B cell (primary cell): Measurements from ENCODE around the gene ZYG11A. TPM values are rescaled to one million over a fixed set of nuclear protein-coding genes. Genes with fewer than 3 reads are reported as not detected.

Source experiments
- ATAC-seq: fragments of 200-7000 bp; cut with Tn5 transposase; one replicate; pipeline ENCODE4 v1.10.0; 2021; ENCODE audit warnings: low read depth, mild to moderate bottlenecking, moderate number of reproducible peaks, moderate library complexity
- CTCF ChIA-PET: fragments of 350-600 bp; sonication (Branson Sonifier 250); formaldehyde crosslinking; loops from one replicate; lab custom pipeline; 2021; ENCODE audit warnings: antibody characterized with exemption, inconsistent platforms; lab: Charles Lee
- POLR2A ChIA-PET: fragments of 350-600 bp; sonication (Branson Sonifier 250); formaldehyde crosslinking; loops from one replicate; lab custom pipeline; 2021; ENCODE audit warnings: antibody characterized with exemption; lab: Charles Lee
- DNase-seq: peaks from one replicate; pipeline ENCODE4 v3.0.0; 2013
- H2AFZ ChIP-seq: 2 replicates; pipeline ENCODE4 v1.6.1; 2012; ENCODE audit warnings: mild to moderate bottlenecking, low read depth, low read length; ENCODE audit not compliant: insufficient read depth, poor library complexity, severe bottlenecking
- H3K27ac ChIP-seq, 2 donors: 1 replicate in 1 of 2; 2 replicates in 1 of 2; pipeline ENCODE4 v1.5.1; 2012 to 2013; ENCODE audit warnings: low read length in 2 of 2, mild to moderate bottlenecking in 2 of 2, moderate library complexity in 1 of 2
- H3K27me3 ChIP-seq, 4 experiments: fragments of 200-600 bp in 1 of 4; sonication (generic) in 1 of 4; replicated peaks in 1 of 4; 1 replicate in 2 of 4; 2 replicates in 2 of 4; pipeline versions ENCODE4 v1.6.1 to v1.7.0; 2013 to 2016; ENCODE audit warnings: low read length in 3 of 4, mild to moderate bottlenecking in 2 of 4, mixed read lengths in 1 of 4, moderate library complexity in 1 of 4; ENCODE audit not compliant: insufficient read depth in 4 of 4, control insufficient read depth in 3 of 4; ENCODE audit errors: control extremely low read depth in 1 of 4
- H3K36me3 ChIP-seq, 2 experiments: replicated peaks in 1 of 2; 1 replicate in 1 of 2; 2 replicates in 1 of 2; pipeline versions ENCODE4 v1.6.1 to v1.7.1; 2013; ENCODE audit warnings: low read length in 1 of 2; ENCODE audit not compliant: insufficient read depth in 2 of 2, control insufficient read depth in 1 of 2; ENCODE audit errors: control extremely low read depth in 1 of 2, extremely low read depth in 1 of 2
- H3K4me1 ChIP-seq, 2 donors: fragments of 200-600 bp in 1 of 2; sonication (generic) in 1 of 2; 1 replicate in 1 of 2; 2 replicates in 1 of 2; pipeline versions ENCODE4 v1.5.1 to v1.6.1; 2013 to 2017; ENCODE audit warnings: low read length in 2 of 2; ENCODE audit not compliant: control insufficient read depth in 2 of 2, insufficient read depth in 2 of 2
- H3K4me2 ChIP-seq: replicated peaks from 2 replicates; pipeline ENCODE3; 2012; ENCODE audit warnings: mild to moderate bottlenecking, low read depth, low read length; ENCODE audit not compliant: poor library complexity, severe bottlenecking
- H3K4me3 ChIP-seq, 5 experiments: fragments of 200-600 bp in 1 of 5; sonication (generic) in 1 of 5; 1 replicate in 3 of 5; 2 replicates in 2 of 5; pipeline versions ENCODE4 v1.5.1 to v1.7.0; 2011 to 2016; ENCODE audit warnings: low read length in 4 of 5, mild to moderate bottlenecking in 4 of 5, low read depth in 2 of 5, control low read depth in 1 of 5, moderate library complexity in 1 of 5; ENCODE audit not compliant: insufficient read depth in 1 of 5; ENCODE audit errors: control extremely low read depth in 1 of 5, extremely low read depth in 1 of 5
- H3K79me2 ChIP-seq: fragments of 200-600 bp; sonication (generic); one replicate; pipeline ENCODE4 v1.6.0; 2016; ENCODE audit warnings: low read length; ENCODE audit not compliant: control insufficient read depth, insufficient read depth
- H3K9ac ChIP-seq: fragments of 200-600 bp; sonication (generic); 2 replicates; pipeline ENCODE4 v1.6.1; 2017; ENCODE audit warnings: mild to moderate bottlenecking, low read length, moderate library complexity
- H3K9me3 ChIP-seq, 3 donors: one replicate each; pipeline versions ENCODE4 v1.6.1 to v1.7.1; 2013; ENCODE audit warnings: low read length in 2 of 3; ENCODE audit not compliant: control insufficient read depth in 2 of 3, insufficient read depth in 1 of 3; ENCODE audit errors: control extremely low read depth in 1 of 3
- H4K20me1 ChIP-seq: 2 replicates; pipeline ENCODE4 v1.6.0; 2012; ENCODE audit warnings: mild to moderate bottlenecking, low read length; ENCODE audit not compliant: insufficient read depth, control insufficient read depth, poor library complexity, severe bottlenecking
- H3K27ac Mint-ChIP-seq: one replicate; pipeline ENCODE4 v1.8.0; 2021; ENCODE audit warnings: mixed read lengths
- H3K27me3 Mint-ChIP-seq: one replicate; pipeline ENCODE4 v1.8.0; 2021; ENCODE audit warnings: mixed read lengths
- H3K4me1 Mint-ChIP-seq: one replicate; pipeline ENCODE4 v1.8.0; 2021; ENCODE audit warnings: mixed read lengths
- H3K4me3 Mint-ChIP-seq: one replicate; pipeline ENCODE4 v1.8.0; 2021; ENCODE audit warnings: mixed read lengths
- H3K9me3 Mint-ChIP-seq: one replicate; pipeline ENCODE4 v1.8.0; 2022; ENCODE audit warnings: mixed read lengths; ENCODE audit not compliant: insufficient read depth
- EZH2 ChIP-seq: IDR thresholded peaks from 2 replicates; pipeline ENCODE4 v1.6.1; 2012; ENCODE audit warnings: borderline replicate concordance, low read depth, mild to moderate bottlenecking, moderate library complexity, low read length; ENCODE audit not compliant: insufficient read depth, poor library complexity, severe bottlenecking
- WGBS: methylation state at CpG from one replicate; pipeline ENCODE4 v1.1.5; 2013; ENCODE audit warnings: missing lambda C conversion rate; ENCODE audit not compliant: insufficient coverage; 5-methylcytosine and 5-hydroxymethylcytosine counted together
- intact Hi-C: fragments of 100-400 bp; cut with micrococcal nuclease; formaldehyde crosslinking; loops from one replicate; pipeline ENCODE4 v1.10.0; 2022
- polyA plus RNA-seq: library from polyadenylated mRNA; depleted of rRNA; stranded (reverse); fragments of >200 nt; gene quantifications from 2 replicates; pipeline ENCODE4 v1.2.3, GENCODE V29; 2012
- total RNA-seq, 2 donors: library from RNA; stranded (reverse); fragments of 120-200 nt in 1 of 2; gene quantifications; 1 replicate in 1 of 2; 2 replicates in 1 of 2; pipeline versions ENCODE4 v1.2.3 to v1.2.4, GENCODE V29; 2013 to 2022
- TF ChIP-seq, protein P1 (sequence below): fragments of 200-600 bp; IDR thresholded peaks from one replicate; pipeline ENCODE4 v1.8.0; 2022; ENCODE audit warnings: antibody characterized with exemption, mild to moderate bottlenecking

The ZYG11A gene
- total and polyA plus RNA-seq, 2 donors (not counting 1 experiment from before 2014, with no cell fraction given) = 0.24 to 1.5 TPM

DNA sequence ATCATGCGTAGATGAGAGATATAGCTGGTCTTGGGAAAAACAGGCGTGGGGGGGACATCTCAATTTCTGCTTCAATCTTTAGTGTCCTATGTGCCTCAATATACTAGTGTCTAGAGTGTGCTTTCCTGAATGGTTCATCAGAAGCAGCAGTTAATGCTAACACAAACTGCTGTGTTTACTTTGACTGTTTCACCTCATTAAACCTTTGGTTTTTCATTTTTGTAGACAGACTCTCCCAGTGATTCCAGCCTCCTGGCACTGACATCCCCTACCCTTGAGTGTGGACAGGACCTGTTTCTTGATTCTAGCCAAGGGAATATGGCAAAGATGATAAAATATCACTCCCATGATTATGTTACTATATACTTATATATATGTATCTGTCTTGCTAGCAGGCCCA lies 37.6 kb downstream of the ZYG11A start:
- no peak overlapping the region for H3K4me2 ChIP-seq
- ChIA-PET CTCF (no interaction called here), POLR2A (no interaction called here)
- no peaks in the 10 kb centered on the region for H3K4me1 ChIP-seq
- H3K36me3 ChIP-seq = no peaks in the 10 kb centered on the region
- TF ChIP-seq EZH2 = no peak
- TF ChIP-seq, protein P1, sequence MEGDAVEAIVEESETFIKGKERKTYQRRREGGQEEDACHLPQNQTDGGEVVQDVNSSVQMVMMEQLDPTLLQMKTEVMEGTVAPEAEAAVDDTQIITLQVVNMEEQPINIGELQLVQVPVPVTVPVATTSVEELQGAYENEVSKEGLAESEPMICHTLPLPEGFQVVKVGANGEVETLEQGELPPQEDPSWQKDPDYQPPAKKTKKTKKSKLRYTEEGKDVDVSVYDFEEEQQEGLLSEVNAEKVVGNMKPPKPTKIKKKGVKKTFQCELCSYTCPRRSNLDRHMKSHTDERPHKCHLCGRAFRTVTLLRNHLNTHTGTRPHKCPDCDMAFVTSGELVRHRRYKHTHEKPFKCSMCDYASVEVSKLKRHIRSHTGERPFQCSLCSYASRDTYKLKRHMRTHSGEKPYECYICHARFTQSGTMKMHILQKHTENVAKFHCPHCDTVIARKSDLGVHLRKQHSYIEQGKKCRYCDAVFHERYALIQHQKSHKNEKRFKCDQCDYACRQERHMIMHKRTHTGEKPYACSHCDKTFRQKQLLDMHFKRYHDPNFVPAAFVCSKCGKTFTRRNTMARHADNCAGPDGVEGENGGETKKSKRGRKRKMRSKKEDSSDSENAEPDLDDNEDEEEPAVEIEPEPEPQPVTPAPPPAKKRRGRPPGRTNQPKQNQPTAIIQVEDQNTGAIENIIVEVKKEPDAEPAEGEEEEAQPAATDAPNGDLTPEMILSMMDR = no peak
- no peaks in the 10 kb centered on the region for H3K4me1 Mint-ChIP-seq
- H3K27ac Mint-ChIP-seq = no peak overlapping the region
- no peak overlapping the region for H3K4me3 ChIP-seq
- H2AFZ ChIP-seq = no peak overlapping the region
- 100% methylated on average over 1 of the region's 2 CpGs for WGBS
- H3K27me3 Mint-ChIP-seq = no peaks in the 10 kb centered on the region
- H3K9me3 Mint-ChIP-seq = no peaks in the 10 kb centered on the region
- no peak for ATAC-seq
- H3K9me3 ChIP-seq = peaks cover 0 to 7% (median 0%) of the 10 kb centered on the region in 3 donors
- no peaks in the 10 kb centered on the region for H4K20me1 ChIP-seq
- H3K27me3 ChIP-seq = no peaks in the 10 kb centered on the region
- H3K4me3 Mint-ChIP-seq = no peak overlapping the region
- intact Hi-C loops = no loop called here
- no peak for DNase-seq
- no peak overlapping the region for H3K27ac ChIP-seq
- no peaks in the 10 kb centered on the region for H3K79me2 ChIP-seq
- H3K9ac ChIP-seq = no peak overlapping the region

DNA sequence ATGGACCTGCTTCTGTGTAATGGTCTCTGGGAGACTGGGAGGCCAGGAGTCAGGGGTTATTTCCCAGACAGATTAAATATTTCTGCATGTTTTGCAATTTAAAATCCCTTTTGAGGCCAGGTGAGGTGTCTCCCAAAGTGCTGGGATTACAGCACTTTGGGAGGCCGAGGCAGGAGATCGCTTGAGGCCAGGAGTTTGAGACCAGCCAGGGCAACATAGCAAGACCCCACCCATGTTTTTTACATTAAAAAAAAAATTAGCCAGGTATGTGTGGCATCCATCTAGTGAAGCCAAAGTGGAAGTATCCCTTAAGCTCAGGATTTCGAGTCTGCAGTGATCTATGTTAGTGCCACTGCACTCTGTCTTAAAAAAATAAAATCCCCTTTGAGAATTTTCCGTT lies 44.9 kb downstream of the ZYG11A start:
- Mint-ChIP-seq H3K4me3 (no peak overlapping the region), H3K27ac (no peak overlapping the region), H3K4me1 (no peaks in the 10 kb centered on the region), H3K27me3 (no peaks in the 10 kb centered on the region), H3K9me3 (no peaks in the 10 kb centered on the region)
- no peak for DNase-seq
- Histone ChIP-seq H3K9me3 (peaks cover 0 to 4% (median 0%) of the 10 kb centered on the region in 3 donors), H3K4me1 (no peaks in the 10 kb centered on the region), H3K79me2 (no peaks in the 10 kb centered on the region), H2AFZ (no peak overlapping the region), H3K27me3 (no peaks in the 10 kb centered on the region), H3K36me3 (no peaks in the 10 kb centered on the region), H3K9ac (no peak overlapping the region), H3K4me2 (no peak overlapping the region), H3K27ac (no peak overlapping the region), H4K20me1 (no peaks in the 10 kb centered on the region), H3K4me3 (no peak overlapping the region)
- WGBS = 100% methylated on average over 2 of the region's 4 CpGs
- intact Hi-C loops = no loop called here
- POLR2A ChIA-PET = no interaction called here
- no peak for TF ChIP-seq EZH2
- TF ChIP-seq, protein P1 = no peak
- no peak for ATAC-seq
- CTCF ChIA-PET = no interaction called here
